CD14-positive monocyte (primary cell): ENCODE results near the gene PON3. TPM values are rescaled to one million over a fixed set of nuclear protein-coding genes. Genes with fewer than 3 reads are reported as not detected.
A peak's percentile ranks its signal among the peaks of the same experiment; 100 is the strongest.

Experiments
- DNase-seq, 3 donors: peaks; one replicate each; pipeline ENCODE4 v3.0.0-alpha.2; 2011 to 2022
- H2AFZ ChIP-seq: 2 replicates; pipeline ENCODE4 v1.6.0; 2012; ENCODE audit warnings: mild to moderate bottlenecking, low read depth, low read length, inconsistent platforms; ENCODE audit not compliant: insufficient read depth, poor library complexity, severe bottlenecking
- H3K27ac ChIP-seq, 2 donors: 1 replicate in 1 of 2; 2 replicates in 1 of 2; pipeline ENCODE4 v1.5.1; 2012 to 2013; ENCODE audit warnings: low read length in 2 of 2, control low read depth in 1 of 2, inconsistent platforms in 1 of 2, low read depth in 1 of 2, mild to moderate bottlenecking in 1 of 2
- H3K27me3 ChIP-seq, 2 donors: one replicate each; pipeline versions ENCODE4 v1.6.0 to v1.6.1; 2011 to 2013; ENCODE audit warnings: low read length in 2 of 2; ENCODE audit not compliant: control insufficient read depth in 2 of 2, insufficient read depth in 2 of 2
- H3K36me3 ChIP-seq, 2 donors: replicated peaks in 1 of 2; 1 replicate in 1 of 2; 2 replicates in 1 of 2; pipeline versions ENCODE4 v1.5.1 to v1.6.1; 2012 to 2013; ENCODE audit warnings: low read length in 2 of 2, control low read depth in 1 of 2, inconsistent platforms in 1 of 2, mild to moderate bottlenecking in 1 of 2; ENCODE audit not compliant: insufficient read depth in 2 of 2, control insufficient read depth in 1 of 2
- H3K4me1 ChIP-seq, 2 donors: 1 replicate in 1 of 2; 2 replicates in 1 of 2; pipeline versions ENCODE4 v1.5.1 to v1.6.1; 2012 to 2013; ENCODE audit warnings: low read length in 2 of 2, control low read depth in 1 of 2, inconsistent platforms in 1 of 2, mild to moderate bottlenecking in 1 of 2, moderate library complexity in 1 of 2; ENCODE audit not compliant: insufficient read depth in 2 of 2, control insufficient read depth in 1 of 2
- H3K4me2 ChIP-seq: replicated peaks from 2 replicates; pipeline ENCODE3; 2012; ENCODE audit warnings: low read length, moderate library complexity, mild to moderate bottlenecking; ENCODE audit not compliant: poor library complexity, severe bottlenecking; ENCODE audit errors: extremely low read depth
- H3K4me3 ChIP-seq, 3 experiments: fragments of 200-600 bp in 1 of 3; sonication (generic) in 1 of 3; replicated peaks in 1 of 3; 1 replicate in 2 of 3; 2 replicates in 1 of 3; pipeline ENCODE4 v1.5.1; 2011 to 2013; ENCODE audit warnings: low read length in 3 of 3, mild to moderate bottlenecking in 3 of 3, control low read depth in 2 of 3, low read depth in 2 of 3, inconsistent platforms in 1 of 3, moderate library complexity in 1 of 3
- H3K79me2 ChIP-seq: 2 replicates; pipeline ENCODE4 v1.6.0; 2012; ENCODE audit warnings: mild to moderate bottlenecking, control low read depth, inconsistent platforms, low read length, moderate library complexity; ENCODE audit not compliant: insufficient read depth
- H3K9ac ChIP-seq: 2 replicates; pipeline ENCODE4 v1.6.0; 2017; ENCODE audit warnings: low read length, mild to moderate bottlenecking; ENCODE audit not compliant: insufficient read depth, poor library complexity, severe bottlenecking
- H3K9me3 ChIP-seq, 2 donors: replicated peaks in 1 of 2; 1 replicate in 1 of 2; 2 replicates in 1 of 2; pipeline versions ENCODE4 v1.5.1 to v1.6.1; 2012 to 2013; ENCODE audit warnings: low read length in 2 of 2, control low read depth in 1 of 2; ENCODE audit not compliant: control insufficient read depth in 1 of 2, insufficient read depth in 1 of 2
- H4K20me1 ChIP-seq: 2 replicates; pipeline ENCODE4 v1.6.0; 2012; ENCODE audit warnings: mild to moderate bottlenecking, low read length, control low read depth, moderate library complexity; ENCODE audit not compliant: insufficient read depth
- H3K27ac Mint-ChIP-seq, 7 donors: one replicate each; pipeline ENCODE4 v1.8.0; 2020; ENCODE audit warnings: mild to moderate bottlenecking in 7 of 7, mixed read lengths in 7 of 7, moderate library complexity in 6 of 7, inconsistent platforms in 2 of 7
- H3K27me3 Mint-ChIP-seq, 3 donors: one replicate each; pipeline ENCODE4 v1.8.0; 2021 to 2022; ENCODE audit warnings: low read depth in 3 of 3, mild to moderate bottlenecking in 3 of 3, mixed read lengths in 3 of 3, moderate library complexity in 3 of 3, inconsistent platforms in 1 of 3
- H3K36me3 Mint-ChIP-seq, 2 donors: one replicate each; pipeline ENCODE4 v1.8.0; 2020; ENCODE audit warnings: mixed read lengths in 2 of 2, inconsistent platforms in 1 of 2, mild to moderate bottlenecking in 1 of 2
- H3K4me1 Mint-ChIP-seq: one replicate; pipeline ENCODE4 v1.8.0; 2020; ENCODE audit warnings: mild to moderate bottlenecking, mixed read lengths
- H3K4me3 Mint-ChIP-seq, 2 donors: one replicate each; pipeline ENCODE4 v1.8.0; 2020; ENCODE audit warnings: mild to moderate bottlenecking in 2 of 2, mixed read lengths in 2 of 2, moderate library complexity in 1 of 2
- H3K9me3 Mint-ChIP-seq, 7 donors: one replicate each; pipeline ENCODE4 v1.8.0; 2020 to 2022; ENCODE audit warnings: mixed read lengths in 7 of 7, mild to moderate bottlenecking in 6 of 7, moderate library complexity in 6 of 7, inconsistent platforms in 2 of 7
- CTCF ChIP-seq: fragments of 200-600 bp; IDR thresholded peaks from one replicate; pipeline ENCODE4 v1.8.0; 2022; ENCODE audit warnings: antibody characterized with exemption, mild to moderate bottlenecking
- WGBS: methylation state at CpG from one replicate; pipeline ENCODE4 v1.1.5; 2013; ENCODE audit warnings: missing lambda C conversion rate; ENCODE audit not compliant: insufficient coverage; 5-methylcytosine and 5-hydroxymethylcytosine counted together
- intact Hi-C, 2 donors: fragments of 100-400 bp; cut with micrococcal nuclease; formaldehyde crosslinking; loops; one replicate each; pipeline versions ENCODE4 v1.15.0 to v1.15.1; 2023
- polyA plus RNA-seq, 3 donors: library from polyadenylated mRNA; depleted of rRNA in 1 of 3; unstranded in 2 of 3; stranded (reverse) in 1 of 3; fragments of 300-500 nt in 2 of 3; fragments of >200 nt in 1 of 3; fragmentation: Illumina TruSeq in 2 of 3; gene quantifications; 1 replicate in 2 of 3; 2 replicates in 1 of 3; pipeline ENCODE4 v1.2.3, GENCODE V29; 2012 to 2021

Gene PON3
- polyA plus RNA-seq, 3 donors: not detected

GRCh38 chr7:95334447-95334846 is 61.7 kb downstream of the PON3 start:
- H3K27ac ChIP-seq: no peak overlapping the region
- H3K4me3 ChIP-seq: no peak overlapping the region
- Mint-ChIP-seq H3K36me3 (no peaks in the 10 kb centered on the region), H3K4me1 (peaks cover 6% of the 10 kb centered on the region), H3K9me3 (peaks cover 0 to 6% (median 1%) of the 10 kb centered on the region in 7 donors), H3K27ac (no peak overlapping the region), H3K27me3 (peaks cover 0 to 2% (median 0%) of the 10 kb centered on the region in 3 donors), H3K4me3 (no peak overlapping the region)
- intact Hi-C loops: no loop called here
- H3K4me2 ChIP-seq: no peak overlapping the region
- no peaks in the 10 kb centered on the region for H4K20me1 ChIP-seq
- no peaks in the 10 kb centered on the region for H3K4me1 ChIP-seq
- no peaks in the 10 kb centered on the region for H3K36me3 ChIP-seq
- no peaks in the 10 kb centered on the region for H3K9me3 ChIP-seq
- H3K27me3 ChIP-seq: no peaks in the 10 kb centered on the region
- no peak for DNase-seq
- no peak overlapping the region for H2AFZ ChIP-seq
- TF ChIP-seq CTCF: no peak
- H3K79me2 ChIP-seq: no peaks in the 10 kb centered on the region
- H3K9ac ChIP-seq: no peak overlapping the region

- no peak overlapping the region for H3K27ac Mint-ChIP-seq
Measured at GRCh38 chr7:95330961-95331337, 65.2 kb downstream of the PON3 start.

More at GRCh38 chr7:95330961-95331337, 65.2 kb downstream of the PON3 start:
- Histone ChIP-seq H3K27ac (peak overlapping the region in 1 of 2 donors; percentile 12), H3K27me3 (no peaks in the 10 kb centered on the region), H3K36me3 (no peaks in the 10 kb centered on the region), H3K4me2 (peak overlapping the region; percentile 48), H4K20me1 (no peaks in the 10 kb centered on the region), H3K9me3 (no peaks in the 10 kb centered on the region), H2AFZ (peak overlapping the region; percentile 49), H3K9ac (no peak overlapping the region), H3K79me2 (no peaks in the 10 kb centered on the region), H3K4me1 (no peaks in the 10 kb centered on the region), H3K4me3 (peak overlapping the region in 1 of 3 experiments; percentile 27)
- Mint-ChIP-seq H3K36me3 (no peaks in the 10 kb centered on the region), H3K4me3 (peak overlapping the region in 1 of 2 donors; percentile 80), H3K27me3 (peaks cover 0 to 2% (median 0%) of the 10 kb centered on the region in 3 donors), H3K4me1 (peaks cover 6% of the 10 kb centered on the region), H3K9me3 (peaks cover 0 to 2% (median 0%) of the 10 kb centered on the region in 7 donors)
- DNase-seq: no peak
- WGBS: no CpG with 5 or more reads among the region's 1 CpG
- no peak for TF ChIP-seq CTCF
- intact Hi-C loops: no loop called here
